HepG2 (cell line): ENCODE data around the gene FLRT2. TPM values are rescaled to one million over a fixed set of nuclear protein-coding genes. Genes with fewer than 3 reads are reported as not detected.

Experiments used
- ATAC-seq: fragments of 200-7000 bp; cut with Tn5 transposase; 3 replicates; pipeline ENCODE4 v1.9.1; 2020; ENCODE audit warnings: mild to moderate bottlenecking, moderate library complexity
- BruUV-seq: library from RNA; stranded (reverse); fragments of 400-500 nt; replicated peaks from 2 replicates; lab custom pipeline; 2021; lab: Mats Ljungman, UMichigan
- CTCF ChIA-PET: fragments of 300-600 bp; formaldehyde crosslinking; extraction: SDS; loops from one replicate; lab custom pipeline; 2021; ENCODE audit warnings: low total read pairs, inconsistent platforms, low intra/inter-chr PET ratio; lab: Yijun Ruan, JAX
- POLR2A ChIA-PET: fragments of 350-600 bp; sonication (Branson Sonifier 250); formaldehyde crosslinking; loops from one replicate; lab custom pipeline; 2020; ENCODE audit warnings: antibody characterized with exemption, inconsistent platforms; lab: Yijun Ruan, JAX
- DNase-seq: peaks from one replicate; pipeline ENCODE4 v3.0.0-alpha.2; 2015; ENCODE audit warnings: low spot score
- FAIRE-seq: peaks from 3 replicates; lab custom pipeline; 2011; peaks lifted over from hg19 to GRCh38; lab: Jason Lieb, UNC
- H2AFZ ChIP-seq: one replicate; pipeline ENCODE4 v1.6.1; 2011; ENCODE audit warnings: low read length, inconsistent platforms
- H3K27ac ChIP-seq: fragments of 300-600 bp; 3 replicates; pipeline ENCODE4 v1.8.0; 2011; ENCODE audit warnings: mixed run types, mild to moderate bottlenecking, mixed read lengths, low read length, inconsistent platforms; ENCODE audit not compliant: insufficient read depth; ENCODE audit errors: extremely low read length
- H3K27me3 ChIP-seq, 2 experiments: fragments of 200-600 bp in 1 of 2; 2 replicates in 1 of 2; 3 replicates in 1 of 2; pipeline versions ENCODE4 v1.6.0 to v1.8.0; 2011; ENCODE audit warnings: low read length in 2 of 2, mild to moderate bottlenecking in 2 of 2, moderate library complexity in 2 of 2, inconsistent platforms in 1 of 2; ENCODE audit not compliant: insufficient read depth in 2 of 2, control insufficient read depth in 1 of 2
- H3K36me3 ChIP-seq, 2 experiments: fragments of 200-600 bp in 1 of 2; replicated peaks in 1 of 2; 2 replicates in 1 of 2; 3 replicates in 1 of 2; pipeline versions ENCODE4 v1.5.1 to v1.8.0; 2011; ENCODE audit warnings: low read length in 2 of 2, inconsistent platforms in 1 of 2; ENCODE audit not compliant: insufficient read depth in 2 of 2, control insufficient read depth in 1 of 2
- H3K4me1 ChIP-seq: 2 replicates; pipeline ENCODE4 v1.5.1; 2012; ENCODE audit warnings: low read length, inconsistent platforms; ENCODE audit not compliant: insufficient read depth
- H3K4me2 ChIP-seq: 2 replicates; pipeline ENCODE4 v1.6.0; 2011; ENCODE audit warnings: low read depth, low read length, inconsistent platforms
- H3K4me3 ChIP-seq, 3 experiments: fragments of 200-600 bp in 1 of 3; sonication (generic), shearing (Covaris generic) in 1 of 3; replicated peaks in 1 of 3; 2 replicates each; pipeline ENCODE4 v1.5.1; 2011 to 2016; ENCODE audit warnings: low read length in 3 of 3, inconsistent platforms in 2 of 3, low read depth in 2 of 3, mild to moderate bottlenecking in 2 of 3, control low read depth in 1 of 3, mixed read lengths in 1 of 3; ENCODE audit not compliant: insufficient read depth in 1 of 3
- H3K79me2 ChIP-seq: one replicate; pipeline ENCODE4 v1.6.1; 2011; ENCODE audit warnings: low read length, inconsistent platforms; ENCODE audit not compliant: insufficient read depth
- H3K9ac ChIP-seq: 2 replicates; pipeline ENCODE4 v1.6.0; 2011; ENCODE audit warnings: mild to moderate bottlenecking, low read depth, low read length, inconsistent platforms; ENCODE audit not compliant: insufficient read depth
- H3K9me3 ChIP-seq: 2 replicates; pipeline ENCODE4 v1.5.1; 2012; ENCODE audit warnings: mild to moderate bottlenecking, low read length
- H4K20me1 ChIP-seq: 2 replicates; pipeline ENCODE4 v1.6.0; 2011; ENCODE audit warnings: inconsistent platforms, mild to moderate bottlenecking, low read length, moderate library complexity; ENCODE audit not compliant: insufficient read depth
- ELK4 ChIP-seq: sonication (generic); formaldehyde crosslinking; IDR thresholded peaks from 2 replicates; pipeline ENCODE4 v1.9.0; 2021; ENCODE audit warnings: missing genetic modification reagents, borderline replicate concordance
- NR0B2 ChIP-seq: sonication (generic); formaldehyde crosslinking; IDR thresholded peaks from 2 replicates; pipeline ENCODE4 v1.4.0; 2020; ENCODE audit warnings: mild to moderate bottlenecking, missing genetic modification reagents
- PHF20 ChIP-seq: sonication (generic); formaldehyde crosslinking; IDR thresholded peaks from 2 replicates; pipeline ENCODE4 v1.5.0; 2020; ENCODE audit warnings: mild to moderate bottlenecking, missing genetic modification reagents
- ZGPAT ChIP-seq: IDR thresholded peaks from 2 replicates; pipeline ENCODE4 v1.6.1; 2016; ENCODE audit warnings: mild to moderate bottlenecking
- WGBS: methylation state at CpG from one replicate; pipeline ENCODE4 v1.1.6; 2017; ENCODE audit warnings: low lambda C conversion rate; 5-methylcytosine and 5-hydroxymethylcytosine counted together
- in situ Hi-C: cut with HindIII; loops from 2 replicates; pipeline ENCODE4 v1.10.0; 2017; ENCODE audit warnings: low pct_unique_long_range_greater_than_20kb; ENCODE audit not compliant: extremely low pct_ligation_motif_present
- intact Hi-C: fragments of 100-400 bp; cut with micrococcal nuclease; formaldehyde crosslinking; loops from one replicate; pipeline ENCODE4 v1.10.0; 2022; ENCODE audit not compliant: unreplicated experiment
- polyA plus RNA-seq, 8 experiments: library from polyadenylated mRNA; depleted of rRNA in 3 of 8; stranded (reverse) in 7 of 8; unstranded in 1 of 8; fragments of >200 nt; fragmentation: Illumina TruSeq in 4 of 8; extraction: Trizol in 4 of 8; gene quantifications; 2 replicates each; pipeline versions ENCODE4 v1.2.1 to v1.2.3, GENCODE V29; 2011 to 2016; ENCODE audit warnings: low read depth in 4 of 8, missing spikeins in 1 of 8, mixed read lengths in 1 of 8; ENCODE audit not compliant: insufficient read depth in 1 of 8
- total RNA-seq, 5 experiments: library from RNA; depleted of rRNA; stranded (reverse); fragments of >200 nt; fragmentation: Illumina TruSeq; extraction: Trizol; gene quantifications; 2 replicates each; pipeline ENCODE4 v1.2.3, GENCODE V29; 2016; ENCODE audit warnings: low read depth in 1 of 5

The FLRT2 gene
- total and polyA plus RNA-seq, 2 of the 13 experiments (the other 11 are each of a cell fraction or from before 2014, with no cell fraction given) = not detected

- Histone ChIP-seq H3K4me2 (no peak overlapping the region), H3K27me3 (no peaks in the 10 kb centered on the region), H3K79me2 (no peaks in the 10 kb centered on the region), H3K27ac (no peak overlapping the region), H3K4me3 (no peak overlapping the region), H3K9me3 (peaks cover 35% of the 10 kb centered on the region), H3K9ac (no peak overlapping the region), H3K36me3 (no peaks in the 10 kb centered on the region), H2AFZ (no peak overlapping the region), H4K20me1 (no peaks in the 10 kb centered on the region), H3K4me1 (no peaks in the 10 kb centered on the region)
- TF ChIP-seq ELK4 (CRISPR knock-in tag) = no peak
- no peak for TF ChIP-seq PHF20 (CRISPR knock-in tag)
- ATAC-seq (no peak), DNase-seq (peak; percentile 16), FAIRE-seq (no peak)
- BruUV-seq = no TSS peak
- POLR2A ChIA-PET = no interaction called here
- intact Hi-C loops = no loop called here
- in situ Hi-C loops = no loop called here
- CTCF ChIA-PET = no interaction called here
These were observed 60.8 kb downstream of the FLRT2 start for GRCh38 chr14:85590784-85591183.

- TF ChIP-seq NR0B2 (CRISPR knock-in tag) (no peak), ZGPAT (CRISPR knock-in tag) (no peak)
- TF ChIP-seq, all 625 proteins: peak for 0
- intact Hi-C loops = no loop called here
- DNase-seq (no peak), FAIRE-seq (no peak), ATAC-seq (no peak)
- Histone ChIP-seq H3K9me3 (peaks cover 41% of the 10 kb centered on the region), H3K36me3 (no peaks in the 10 kb centered on the region), H3K4me1 (no peaks in the 10 kb centered on the region), H3K27me3 (no peaks in the 10 kb centered on the region), H3K4me2 (no peak overlapping the region), H2AFZ (no peak overlapping the region), H3K9ac (no peak overlapping the region), H4K20me1 (no peaks in the 10 kb centered on the region), H3K79me2 (no peaks in the 10 kb centered on the region), H3K4me3 (no peak overlapping the region), H3K27ac (no peak overlapping the region)
- in situ Hi-C loops = no loop called here
- POLR2A ChIA-PET = no interaction called here
- BruUV-seq = no TSS peak
- CTCF ChIA-PET = no interaction called here
- WGBS = 47% methylated on average over 2 of the region's 3 CpGs
These were observed 64.3 kb downstream of the FLRT2 start for GRCh38 chr14:85594217-85594616.
